Left kidney (tissue), 2 donors: ENCODE data around the gene CCDC80. TPM values are rescaled to one million over a fixed set of nuclear protein-coding genes. Genes with fewer than 3 reads are reported as not detected.
A peak's percentile ranks its signal among the peaks of the same experiment; 100 is the strongest.

Source experiments
- DNase-seq: peaks from one replicate; pipeline ENCODE4 v3.0.0-alpha.2; 2013
- polyA plus RNA-seq: library from polyadenylated mRNA; unstranded; fragments of 120-200 nt; gene quantifications from one replicate; pipeline ENCODE4 v1.2.1, GENCODE V29; 2013; ENCODE audit not compliant: insufficient read length

The CCDC80 gene
- polyA plus RNA-seq, 1 donor, result 97.9 TPM

DNA sequence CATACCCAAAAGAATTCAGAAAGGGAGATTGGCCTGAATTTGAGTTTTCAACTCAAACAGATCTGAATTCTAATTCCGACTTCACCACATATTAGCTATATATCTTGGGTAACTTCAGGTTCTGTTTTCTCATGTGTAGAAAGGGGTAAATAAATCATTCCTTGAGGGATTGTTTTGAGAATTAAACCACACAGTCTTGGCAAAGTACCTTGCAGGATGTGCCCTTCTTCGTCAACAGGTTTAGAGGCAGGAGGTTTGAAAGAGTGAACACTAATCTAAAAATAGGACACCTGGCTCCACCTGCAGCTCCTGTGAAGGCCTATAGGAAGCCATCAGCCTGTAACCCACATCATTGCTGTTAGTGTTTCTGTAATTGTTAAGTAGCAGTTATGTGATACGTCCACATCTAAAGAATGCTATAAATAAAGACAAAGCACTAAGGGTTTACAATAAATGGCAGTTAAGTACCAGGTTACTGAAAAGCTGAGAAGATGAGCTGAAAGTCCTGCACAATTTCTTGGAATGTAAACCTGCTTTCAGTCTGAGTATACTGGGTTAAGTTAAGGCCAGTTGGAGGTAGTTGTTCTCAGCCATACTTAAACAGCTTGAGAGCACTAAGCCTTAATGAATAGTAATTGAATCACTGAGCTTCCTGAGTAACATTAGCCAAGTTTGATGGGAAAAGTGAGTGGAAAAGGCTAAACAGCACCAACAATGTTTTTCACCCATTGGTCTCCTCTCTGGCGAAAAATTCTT lies 6.0 kb downstream of the CCDC80 start:
- peak; percentile 31 for DNase-seq

DNA sequence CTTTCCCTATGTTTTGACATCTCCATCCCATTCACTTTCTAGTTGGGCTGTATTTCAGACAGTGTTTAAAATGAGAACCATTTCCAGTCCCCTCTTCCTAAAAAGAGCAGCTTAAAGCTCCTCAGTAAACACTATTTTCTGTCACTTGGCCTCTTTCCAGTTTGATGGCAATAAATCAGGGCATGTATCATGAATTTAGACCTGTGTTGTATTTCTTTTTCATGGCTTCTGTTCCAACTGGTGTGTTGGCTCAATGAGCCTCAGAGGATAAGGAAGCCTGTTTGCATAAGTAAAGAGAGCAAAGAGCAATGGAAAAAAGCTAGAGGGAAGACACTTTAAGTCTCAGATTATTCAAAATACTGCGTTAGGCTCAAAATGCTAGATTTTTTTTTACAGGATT lies 7.2 kb downstream of the CCDC80 start:
- peak; percentile 86 for DNase-seq

DNA sequence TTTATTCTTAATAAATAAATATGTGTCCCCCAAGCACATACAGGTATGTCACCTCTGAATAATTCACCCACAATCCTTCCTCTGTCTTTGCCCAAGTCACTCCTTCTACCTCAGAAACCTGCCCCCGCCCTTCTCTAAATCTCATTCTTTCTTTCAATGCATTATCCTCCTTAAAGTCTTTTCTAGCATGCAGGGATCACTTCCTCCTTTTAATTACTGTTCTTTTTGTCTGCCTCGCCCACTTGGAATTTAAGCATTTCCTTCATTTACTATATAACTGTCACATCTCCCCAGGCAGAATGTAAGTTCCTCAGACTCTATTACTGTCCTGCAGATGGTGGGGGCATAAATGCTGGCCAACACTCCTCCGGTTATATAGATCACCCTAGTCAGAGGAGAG lies 7.8 kb downstream of the CCDC80 start:
- DNase-seq, result no peak

DNA sequence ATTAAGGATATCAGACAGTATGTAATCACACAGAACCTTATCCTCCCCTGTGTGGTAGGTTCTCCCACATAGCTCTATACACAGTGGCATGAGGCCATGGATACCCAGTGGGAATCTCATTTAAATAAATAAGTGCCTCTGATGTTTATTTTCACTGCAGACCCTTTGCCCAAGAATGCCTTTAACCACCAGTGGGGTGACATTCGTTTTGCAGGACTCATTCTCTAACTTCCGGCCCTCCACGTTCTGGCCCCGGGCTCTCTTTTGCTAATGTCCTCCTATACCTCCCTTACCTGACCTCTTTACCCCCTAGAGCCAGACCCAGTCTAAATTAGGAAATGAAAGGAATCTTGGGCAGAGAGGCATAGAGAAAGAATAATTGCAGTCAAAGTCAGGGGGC lies 8.3 kb downstream of the CCDC80 start:
- no peak for DNase-seq

DNA sequence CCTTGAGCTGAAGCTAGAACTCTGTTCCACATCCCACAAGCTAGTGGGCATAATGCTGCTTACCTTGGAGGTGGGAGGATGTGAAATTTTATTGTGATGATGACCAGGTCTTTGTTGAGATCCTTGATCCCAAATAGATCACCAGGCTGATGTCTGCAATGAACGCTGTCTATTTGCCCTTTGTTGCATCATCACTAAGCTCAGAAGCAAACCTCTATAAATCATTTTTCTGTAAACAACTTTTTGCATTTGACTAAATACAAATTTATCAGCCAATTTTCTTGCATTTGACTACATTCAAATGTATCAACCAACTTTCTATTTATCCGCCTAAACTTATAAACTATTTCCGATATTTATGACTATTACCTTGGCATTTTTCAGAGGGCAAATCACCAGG lies 9.7 kb downstream of the CCDC80 start:
- no peak for DNase-seq

DNA sequence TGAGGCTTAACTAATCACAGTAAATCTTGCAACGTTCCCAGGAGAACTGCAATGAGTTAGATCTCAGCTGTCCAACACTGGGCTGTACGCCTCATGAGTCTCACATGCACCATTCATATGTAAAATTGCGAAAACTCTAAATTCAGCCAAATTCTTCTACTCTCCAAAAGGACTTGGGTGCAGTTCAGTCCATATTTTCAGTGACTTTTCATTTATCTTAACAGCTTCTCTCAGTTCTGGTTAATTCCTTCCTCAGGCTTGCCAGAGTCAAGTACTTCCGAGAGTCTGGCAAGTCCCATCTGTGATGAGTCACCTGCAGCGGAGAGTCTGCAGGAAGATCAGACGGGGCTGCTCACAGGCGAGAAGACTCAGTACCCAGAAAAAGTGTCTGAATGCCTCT lies 11.5 kb downstream of the CCDC80 start:
- no peak for DNase-seq

DNA sequence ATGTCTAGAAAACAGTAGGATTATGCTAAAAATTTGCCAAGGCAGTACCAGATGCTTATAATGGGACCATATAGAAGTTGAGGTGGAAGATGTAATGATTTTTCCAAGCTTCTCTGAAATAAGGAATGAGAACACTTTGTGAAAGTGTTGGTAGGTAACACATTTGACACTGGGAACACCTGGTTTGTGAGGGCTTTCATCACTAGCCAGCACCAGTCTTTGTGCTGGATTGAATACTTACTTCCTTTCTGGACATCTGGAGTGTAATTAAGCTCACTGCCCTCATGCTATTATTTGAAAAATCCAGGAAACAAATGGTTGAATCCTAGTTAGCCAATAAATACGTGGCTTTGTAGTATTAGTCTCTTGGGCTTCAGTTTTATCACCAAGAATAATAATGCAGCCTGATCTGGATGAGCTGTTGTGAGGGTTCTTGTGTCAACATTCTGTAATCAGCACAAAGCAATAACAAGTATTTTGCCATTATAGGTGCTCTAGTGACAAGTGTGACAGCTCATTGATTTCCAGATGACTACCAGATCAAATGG lies 12.9 kb downstream of the CCDC80 start:
- DNase-seq, result no peak

DNA sequence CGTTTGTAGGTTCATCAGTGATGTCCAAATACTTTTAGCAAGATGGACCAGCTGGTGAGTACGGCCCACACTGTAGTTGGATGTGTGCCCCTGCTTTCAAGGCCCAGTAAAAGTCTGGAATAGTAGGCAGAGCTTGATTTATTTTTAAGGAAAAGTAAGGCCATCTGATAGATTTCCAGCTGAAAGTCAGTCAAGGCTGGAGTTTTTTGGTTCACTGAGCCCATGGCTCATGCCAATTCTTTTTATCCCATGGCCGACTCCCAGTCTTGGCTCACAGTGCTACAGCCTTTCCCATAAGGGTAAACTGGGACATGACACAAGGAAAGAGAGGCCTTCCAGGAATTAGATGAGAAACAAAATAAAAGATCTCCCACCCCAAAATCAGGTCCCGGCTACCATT lies 13.5 kb downstream of the CCDC80 start:
- DNase-seq, result no peak

DNA sequence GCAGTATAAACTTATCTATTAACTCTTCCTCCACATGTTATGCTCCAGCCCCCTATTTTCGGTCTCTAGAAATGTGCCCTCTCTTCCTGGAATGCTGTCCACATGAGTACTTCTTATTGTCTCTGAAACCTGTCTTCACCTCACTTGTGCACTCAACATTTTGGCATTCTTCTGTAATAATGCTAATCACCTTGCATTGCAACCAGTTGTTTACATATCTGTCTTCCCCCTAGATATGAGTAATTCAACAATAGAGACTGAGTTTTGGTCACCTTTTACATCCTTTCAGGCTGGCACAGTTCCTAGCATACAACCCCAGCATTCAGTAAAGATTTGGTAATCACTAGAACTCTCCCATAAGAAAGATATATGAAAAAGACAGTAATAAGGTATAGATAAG lies 17.2 kb downstream of the CCDC80 start:
- no peak for DNase-seq

DNA sequence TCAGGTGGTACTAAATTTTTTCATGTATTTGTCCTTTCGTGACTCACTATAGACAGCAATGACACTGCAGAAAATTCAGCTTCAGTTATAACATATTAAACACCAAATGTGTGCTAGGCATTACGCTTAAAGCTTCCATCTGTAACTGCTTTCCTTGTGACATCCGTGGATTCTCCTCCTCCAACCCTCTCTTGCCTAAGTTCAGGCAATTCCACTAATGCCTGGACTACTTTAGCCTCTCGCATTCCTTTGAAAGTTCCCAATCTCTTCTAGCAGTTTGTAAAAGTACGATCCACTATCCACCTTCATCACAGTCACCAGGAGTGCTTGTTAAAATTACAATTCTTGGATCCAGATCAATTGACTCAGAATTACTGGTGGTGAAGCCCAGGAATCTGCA lies 17.7 kb downstream of the CCDC80 start:
- no peak for DNase-seq

DNA sequence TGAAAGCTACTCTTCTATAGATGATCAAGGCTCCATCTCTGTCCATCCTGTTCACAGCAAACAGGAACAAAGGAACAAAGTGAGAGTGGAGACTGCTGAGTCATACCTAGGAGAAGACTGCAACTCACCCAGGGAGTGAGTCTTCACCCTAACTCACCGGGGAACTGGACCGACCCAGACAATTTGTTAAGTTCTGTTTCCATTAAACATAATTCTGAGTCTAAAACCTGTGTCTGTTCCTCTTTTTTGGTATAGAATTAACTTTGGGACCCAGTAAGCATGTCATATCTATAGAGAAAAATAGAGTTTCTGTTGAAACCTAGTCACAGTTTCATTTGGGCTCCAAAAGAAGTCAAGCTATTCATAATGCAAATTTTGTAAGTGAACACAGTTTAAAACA lies 21.6 kb downstream of the CCDC80 start:
- no peak for DNase-seq

DNA sequence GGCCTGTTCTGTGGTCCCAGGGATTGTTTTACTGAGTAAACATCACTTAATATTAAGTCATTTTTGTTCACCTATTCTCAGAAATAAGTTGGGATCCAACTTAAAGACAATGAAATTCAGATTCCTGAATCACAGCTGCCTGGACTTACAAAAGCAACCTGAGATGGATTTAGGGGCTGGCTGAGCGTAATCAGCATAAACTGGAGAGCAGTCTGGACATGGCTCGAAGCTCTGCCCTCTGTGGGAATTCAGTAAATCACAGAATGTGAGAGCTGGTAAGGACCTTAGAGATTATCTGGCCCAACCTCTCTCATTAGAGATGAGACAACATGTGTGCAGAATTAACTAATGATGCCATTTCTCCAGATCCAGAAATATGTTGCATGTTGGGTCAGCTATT lies 23.7 kb downstream of the CCDC80 start:
- DNase-seq, result no peak

DNA sequence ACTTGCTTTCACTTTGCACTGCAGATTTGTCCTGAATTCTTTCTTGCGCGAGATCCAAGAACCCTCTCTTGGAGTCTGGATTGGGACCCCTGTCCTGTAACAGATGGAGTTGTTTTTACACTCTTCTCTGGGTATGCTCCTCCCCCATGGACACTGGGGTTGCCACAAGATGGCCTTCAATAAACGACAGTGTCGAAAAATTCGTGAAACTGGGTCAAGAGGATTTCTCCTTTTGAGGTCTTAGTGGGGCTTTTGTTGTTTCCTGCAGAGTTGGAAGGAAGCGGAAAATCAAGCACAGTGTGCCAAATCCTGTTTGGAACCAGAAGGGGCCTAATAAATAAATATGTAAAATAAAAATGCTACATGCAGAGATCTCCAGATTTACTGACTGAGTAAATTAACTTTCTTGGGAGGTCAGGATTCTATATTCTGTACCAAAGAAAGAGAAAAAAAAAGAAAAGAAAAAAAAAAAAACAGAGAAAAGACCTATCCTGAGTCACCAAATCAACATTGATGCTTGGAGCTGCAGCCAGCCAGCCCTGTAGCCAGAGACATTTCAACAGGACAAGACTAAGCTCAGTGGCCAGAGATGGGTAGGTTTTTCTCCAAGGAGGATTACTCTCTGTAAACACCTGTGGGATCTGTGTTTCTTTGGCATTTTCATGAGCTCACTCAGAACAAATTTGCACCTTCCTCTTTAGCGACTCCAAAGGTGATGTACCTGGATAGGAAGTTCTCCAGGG lies 24.8 kb downstream of the CCDC80 start:
- no peak for DNase-seq

DNA sequence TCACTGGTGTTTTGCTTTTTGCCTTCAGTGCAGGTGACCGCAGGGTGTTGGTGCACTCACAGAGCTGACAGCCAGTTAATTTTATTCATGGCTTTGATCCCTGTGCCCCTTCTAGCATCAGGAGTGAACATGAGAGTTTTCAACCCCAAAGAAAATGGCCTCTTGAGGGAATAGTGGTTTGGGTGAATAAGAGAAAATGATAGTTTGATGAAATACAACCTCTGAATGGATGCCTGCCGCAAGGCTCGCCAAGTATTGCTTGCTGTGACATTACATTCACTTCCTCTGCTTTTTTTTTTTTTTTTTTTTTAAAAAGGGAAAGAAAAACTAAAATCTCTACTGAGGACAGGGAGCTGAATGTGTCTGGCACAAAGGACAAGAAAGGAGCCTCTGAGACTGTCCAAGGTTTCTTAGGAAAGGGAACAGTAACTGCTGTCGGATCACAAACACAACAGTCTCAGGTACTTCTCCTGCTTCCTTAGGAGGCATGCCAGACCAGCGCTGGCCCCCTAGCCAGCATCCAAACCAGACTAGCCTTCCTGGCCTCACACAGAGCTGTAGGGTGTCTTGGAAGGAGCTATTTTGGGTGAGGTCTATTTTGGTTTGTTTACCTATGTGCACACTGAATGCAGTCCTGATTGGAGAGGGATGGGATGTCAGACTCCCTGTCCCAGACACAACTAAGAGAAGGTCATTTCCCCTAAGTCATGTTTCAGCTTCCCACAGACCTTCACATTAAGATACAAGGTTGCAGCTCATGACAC lies 29.0 kb downstream of the CCDC80 start:
- no peak for DNase-seq

DNA sequence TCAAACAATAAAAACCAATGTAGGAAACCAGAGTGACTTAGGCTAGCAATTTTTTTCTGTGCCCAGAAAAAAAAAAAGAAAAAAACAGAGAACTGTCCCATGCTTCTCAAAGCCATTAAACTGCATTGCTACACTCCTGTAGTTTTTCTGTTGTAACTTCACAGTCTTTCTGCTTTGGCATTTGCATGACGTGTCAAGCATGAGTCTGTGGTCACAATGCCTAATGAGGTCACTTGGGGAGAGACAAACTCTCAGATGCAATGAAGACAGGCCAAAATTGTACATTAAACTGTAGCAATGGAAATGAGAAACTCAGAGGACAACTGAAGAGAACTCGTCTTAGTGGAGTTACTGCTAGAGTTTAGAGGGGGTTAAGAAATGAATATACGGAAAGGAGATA lies 30.8 kb downstream of the CCDC80 start:
- no peak for DNase-seq

DNA sequence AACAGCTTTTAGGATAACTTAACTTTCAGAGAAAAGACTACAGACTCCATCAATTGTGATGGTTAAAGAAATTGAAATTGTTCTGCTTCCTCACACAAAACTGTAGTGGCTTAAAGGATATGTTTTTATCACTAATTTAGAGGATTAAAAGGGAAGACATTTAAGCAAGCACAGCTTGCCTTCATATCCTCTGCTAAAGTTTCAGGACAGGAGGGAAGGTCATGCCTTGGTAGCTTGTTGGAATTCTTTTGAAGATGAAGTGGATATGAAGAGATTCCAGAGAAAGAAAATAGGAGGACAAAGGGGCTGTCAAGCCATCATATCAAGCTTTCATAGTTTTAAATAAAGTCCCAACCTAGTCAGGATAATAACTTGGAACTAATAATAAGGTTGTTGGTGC lies 33.1 kb downstream of the CCDC80 start:
- DNase-seq, result no peak

DNA sequence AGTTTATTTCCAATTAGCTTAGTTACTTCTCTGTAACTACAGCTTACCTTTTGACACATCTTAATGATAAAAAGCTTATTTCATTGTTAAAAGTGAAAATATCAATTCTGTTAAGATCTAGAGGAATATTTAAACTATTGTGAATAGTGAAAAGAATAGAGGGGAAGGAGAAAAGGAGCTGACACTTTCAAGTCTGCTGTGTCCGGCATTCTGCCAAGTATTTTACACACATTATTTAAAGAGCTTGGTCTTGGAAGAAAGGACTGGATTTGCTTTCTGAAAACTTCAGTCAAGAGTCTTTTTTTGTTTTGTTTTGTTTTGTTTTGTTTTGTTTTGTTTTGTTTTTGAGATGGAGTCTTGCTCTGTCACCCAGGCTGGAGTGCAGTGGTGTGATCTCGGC lies 34.8 kb downstream of the CCDC80 start:
- DNase-seq, result no peak

DNA sequence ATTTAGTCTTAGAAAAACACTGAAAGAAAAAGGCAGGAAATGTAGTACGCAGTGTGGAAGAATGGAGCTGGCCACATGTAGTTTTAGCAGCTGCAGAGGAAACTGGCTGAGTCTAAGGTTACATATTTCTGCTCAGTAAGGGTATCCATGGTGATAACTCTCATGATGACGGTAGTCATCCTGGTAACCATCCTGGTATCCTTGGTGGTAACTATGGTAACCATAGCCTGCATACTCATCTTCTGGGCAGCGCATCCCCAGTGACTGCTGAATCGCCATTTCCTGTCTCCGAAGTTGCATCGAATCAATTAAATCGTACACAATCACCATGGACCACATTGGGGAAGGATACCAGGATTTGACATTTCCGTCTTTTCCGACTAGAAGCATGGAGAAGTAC lies 35.7 kb downstream of the CCDC80 start:
- no peak for DNase-seq

DNA sequence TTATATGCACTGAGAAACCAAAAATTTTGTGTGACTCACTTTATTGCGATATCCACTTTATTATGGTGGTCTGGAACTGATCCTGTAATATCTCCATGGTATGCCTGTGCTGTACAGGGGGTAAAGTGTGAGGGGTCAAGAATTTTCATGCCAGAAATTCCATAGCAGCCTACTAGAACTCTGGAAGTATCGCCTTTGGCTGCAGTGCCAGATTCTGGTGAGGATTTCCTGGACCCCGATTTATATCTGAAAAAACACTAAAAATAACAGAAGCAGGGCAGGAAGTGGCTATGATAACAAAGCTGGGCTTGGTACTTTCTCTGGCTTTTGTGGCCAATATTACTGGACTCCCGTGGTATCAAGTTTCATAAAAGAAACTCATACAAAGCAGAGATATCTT lies 36.4 kb downstream of the CCDC80 start:
- no peak for DNase-seq

DNA sequence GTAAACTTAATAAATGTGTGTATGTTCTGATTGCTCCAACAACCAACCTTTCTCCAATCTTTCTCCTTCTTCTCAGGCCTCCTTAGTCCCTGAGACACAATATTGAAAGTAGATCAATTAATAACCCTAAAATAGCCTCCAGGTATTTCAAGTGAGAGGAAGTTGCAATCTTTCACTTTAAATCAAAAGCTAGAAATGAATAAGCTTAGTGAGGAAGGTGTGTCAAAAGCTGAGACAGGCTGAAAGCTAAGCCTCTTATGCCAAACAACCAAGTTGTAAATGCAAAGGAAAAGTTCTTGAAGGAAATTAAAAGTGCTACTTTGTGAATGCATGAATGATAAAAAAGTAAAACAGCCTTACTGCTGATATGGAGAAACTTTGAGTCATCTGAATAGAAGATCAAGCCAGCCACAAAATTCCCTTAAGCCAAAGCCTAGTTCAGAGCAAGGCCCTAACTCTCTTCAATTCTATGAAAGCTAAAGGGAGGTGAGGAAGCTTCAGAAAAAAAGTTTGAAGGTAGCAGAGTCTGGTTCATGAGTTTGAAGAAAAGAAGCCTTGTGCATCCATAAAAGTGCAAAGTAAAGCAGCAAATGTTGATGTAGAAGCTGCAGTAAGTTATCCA lies 38.6 kb downstream of the CCDC80 start:
- DNase-seq, result no peak

DNA sequence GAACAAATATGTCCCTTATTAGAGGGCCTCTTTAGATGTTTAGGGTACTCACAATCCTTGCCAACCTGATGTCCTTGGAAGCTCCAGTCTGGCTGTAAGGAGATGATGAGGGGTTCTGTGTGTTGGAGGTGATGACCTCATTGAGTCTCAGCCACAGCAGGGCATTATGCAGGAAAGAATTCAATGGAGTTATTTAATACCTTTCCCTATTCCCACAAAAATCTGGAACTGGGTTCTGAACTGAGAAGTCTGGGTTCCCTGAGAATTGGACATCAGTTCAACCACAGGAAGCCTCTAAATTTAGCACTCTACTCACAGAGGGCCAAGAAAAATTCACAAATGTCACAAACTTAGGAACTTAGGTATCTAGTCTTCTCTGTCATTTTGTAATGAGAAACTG lies 42.2 kb downstream of the CCDC80 start:
- DNase-seq, result no peak

DNA sequence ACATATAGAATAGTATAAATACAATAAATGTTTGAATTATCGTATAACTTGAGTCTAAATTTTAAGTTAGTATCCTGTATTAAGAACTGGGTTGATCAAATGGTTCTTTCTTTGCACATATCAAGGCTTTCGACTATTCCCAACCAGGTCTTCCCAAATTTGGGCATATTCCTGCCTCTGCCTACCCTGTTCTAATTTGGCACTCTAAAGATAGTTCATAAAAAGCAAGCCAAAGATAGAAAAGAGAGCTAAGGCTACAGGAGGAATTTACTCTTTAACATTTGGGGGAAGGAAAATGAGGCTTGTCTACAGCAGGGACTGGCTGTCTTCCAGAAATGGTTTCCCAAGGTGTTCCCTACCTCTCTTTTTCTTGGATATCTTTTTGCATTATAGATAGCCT lies 43.0 kb downstream of the CCDC80 start:
- no peak for DNase-seq
